Astrocyte (in vitro differentiated cells and primary cell): ENCODE results near the gene IGDCC3. TPM values are rescaled to one million over a fixed set of nuclear protein-coding genes. Genes with fewer than 3 reads are reported as not detected.

ENCODE experiments used
- DNase-seq: peaks from one replicate; pipeline ENCODE4 v3.0.0-alpha.2; 2010; ENCODE audit warnings: low read depth
- FAIRE-seq: peaks from 2 replicates; lab custom pipeline; 2011; peaks lifted over from hg19 to GRCh38; lab: Jason Lieb, UNC
- H2AFZ ChIP-seq: 2 replicates; pipeline ENCODE4 v1.6.0; 2012; ENCODE audit warnings: low read depth, low read length, inconsistent platforms
- H3K27ac ChIP-seq: 2 replicates; pipeline ENCODE4 v1.5.1; 2011; ENCODE audit warnings: low read depth, low read length, inconsistent platforms
- H3K27me3 ChIP-seq: 2 replicates; pipeline ENCODE4 v1.6.0; 2011; ENCODE audit warnings: low read length, inconsistent platforms; ENCODE audit not compliant: insufficient read depth
- H3K36me3 ChIP-seq: 2 replicates; pipeline ENCODE4 v1.5.1; 2011; ENCODE audit warnings: low read length, inconsistent platforms; ENCODE audit not compliant: insufficient read depth
- H3K4me1 ChIP-seq: 2 replicates; pipeline ENCODE4 v1.5.1; 2011; ENCODE audit warnings: low read length, inconsistent platforms; ENCODE audit not compliant: insufficient read depth
- H3K4me2 ChIP-seq: 2 replicates; pipeline ENCODE4 v1.6.0; 2012; ENCODE audit warnings: low read length, inconsistent platforms
- H3K4me3 ChIP-seq: 2 replicates; pipeline ENCODE4 v1.5.1; 2011; ENCODE audit warnings: low read depth, mild to moderate bottlenecking, low read length, inconsistent platforms; ENCODE audit not compliant: insufficient read depth
- H3K79me2 ChIP-seq: 2 replicates; pipeline ENCODE4 v1.6.0; 2012; ENCODE audit warnings: mild to moderate bottlenecking, low read length, inconsistent platforms; ENCODE audit not compliant: insufficient read depth
- H3K9ac ChIP-seq: 2 replicates; pipeline ENCODE4 v1.6.0; 2012; ENCODE audit warnings: mild to moderate bottlenecking, low read length, inconsistent platforms
- H3K9me3 ChIP-seq: 2 replicates; pipeline ENCODE4 v1.5.1; 2012; ENCODE audit warnings: low read depth, mild to moderate bottlenecking, low read length, inconsistent platforms; ENCODE audit not compliant: insufficient read depth
- H4K20me1 ChIP-seq: 2 replicates; pipeline ENCODE4 v1.6.0; 2012; ENCODE audit warnings: low read length, inconsistent platforms; ENCODE audit not compliant: insufficient read depth
- H3K27ac Mint-ChIP-seq: one replicate; pipeline ENCODE4 v1.8.0; 2021; ENCODE audit warnings: mild to moderate bottlenecking, mixed read lengths; ENCODE audit not compliant: unreplicated experiment
- H3K27me3 Mint-ChIP-seq: one replicate; pipeline ENCODE4 v1.8.0; 2021; ENCODE audit warnings: low read depth, mixed read lengths; ENCODE audit not compliant: unreplicated experiment
- H3K36me3 Mint-ChIP-seq: one replicate; pipeline ENCODE4 v1.8.0; 2021; ENCODE audit warnings: low read depth, mixed read lengths; ENCODE audit not compliant: unreplicated experiment
- H3K4me1 Mint-ChIP-seq: one replicate; pipeline ENCODE4 v1.8.0; 2021; ENCODE audit warnings: low read depth, mixed read lengths; ENCODE audit not compliant: unreplicated experiment
- H3K4me3 Mint-ChIP-seq: one replicate; pipeline ENCODE4 v1.8.0; 2021; ENCODE audit warnings: mild to moderate bottlenecking, moderate library complexity, mixed read lengths; ENCODE audit not compliant: unreplicated experiment
- H3K9me3 Mint-ChIP-seq: one replicate; pipeline ENCODE4 v1.8.0; 2021; ENCODE audit warnings: mild to moderate bottlenecking, mixed read lengths; ENCODE audit not compliant: unreplicated experiment
- EZH2 ChIP-seq: IDR thresholded peaks from 2 replicates; pipeline ENCODE4 v1.6.1; 2012; ENCODE audit warnings: mild to moderate bottlenecking, low read length, inconsistent platforms; ENCODE audit not compliant: insufficient read depth
- total RNA-seq: library from RNA; stranded (reverse); gene quantifications from 2 replicates; pipeline ENCODE4 v1.2.1, GENCODE V29; 2021
- TF ChIP-seq, protein P1 (sequence below): IDR thresholded peaks from 2 replicates; pipeline ENCODE4 v1.5.1; 2011; ENCODE audit warnings: low read depth, mild to moderate bottlenecking, inconsistent platforms, low read length, moderate library complexity; ENCODE audit not compliant: insufficient read depth

Gene IGDCC3
- total RNA-seq, 1 donor from 2014 or later, result 11.0 TPM

DNA sequence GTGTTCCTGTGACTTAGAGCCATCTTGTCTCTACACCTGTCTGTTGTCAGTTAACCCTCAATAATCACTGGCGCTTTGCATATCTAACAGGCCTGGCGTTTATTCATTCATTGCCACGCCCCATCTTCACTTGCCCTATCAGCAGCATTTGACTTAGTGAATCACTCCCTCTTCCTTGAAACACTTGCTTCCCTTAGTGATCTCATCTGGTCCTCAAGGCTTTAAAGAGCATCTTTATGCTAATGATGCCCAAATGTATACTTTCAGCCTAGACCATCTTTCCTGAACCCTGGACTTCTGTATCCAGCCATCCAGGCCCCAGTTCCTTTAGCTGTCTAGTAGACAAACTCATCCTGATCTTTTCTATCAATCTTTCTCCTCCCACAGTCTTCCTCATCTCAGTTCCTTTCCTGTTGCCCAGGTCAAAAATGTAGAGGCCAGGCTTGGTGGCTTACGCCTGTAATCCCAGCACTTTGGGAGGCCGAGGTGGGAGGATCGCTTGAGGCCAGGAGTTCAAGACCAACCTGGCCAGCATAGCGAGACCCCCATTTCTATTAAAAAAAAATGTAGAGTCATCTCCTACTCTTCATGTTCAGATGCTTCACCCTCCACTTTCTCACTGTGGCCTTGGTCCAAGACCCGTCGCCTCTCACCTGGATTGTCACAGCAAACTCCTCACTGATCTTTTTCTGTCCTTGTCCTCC lies 46.3 kb upstream of the IGDCC3 start:
- no peaks in the 10 kb centered on the region for H3K9me3 ChIP-seq
- peaks cover 24% of the 10 kb centered on the region for H3K4me1 ChIP-seq
- no peak overlapping the region for H3K4me3 ChIP-seq
- H4K20me1 ChIP-seq, result no peaks in the 10 kb centered on the region
- H3K27ac Mint-ChIP-seq, result no peak overlapping the region
- DNase-seq (peak; percentile 56), FAIRE-seq (peak; percentile 39)
- no peak overlapping the region for H3K4me2 ChIP-seq
- peak overlapping the region; percentile 94 for H3K4me3 Mint-ChIP-seq
- no peak overlapping the region for H2AFZ ChIP-seq
- TF ChIP-seq EZH2, result no peak
- TF ChIP-seq, protein P1, sequence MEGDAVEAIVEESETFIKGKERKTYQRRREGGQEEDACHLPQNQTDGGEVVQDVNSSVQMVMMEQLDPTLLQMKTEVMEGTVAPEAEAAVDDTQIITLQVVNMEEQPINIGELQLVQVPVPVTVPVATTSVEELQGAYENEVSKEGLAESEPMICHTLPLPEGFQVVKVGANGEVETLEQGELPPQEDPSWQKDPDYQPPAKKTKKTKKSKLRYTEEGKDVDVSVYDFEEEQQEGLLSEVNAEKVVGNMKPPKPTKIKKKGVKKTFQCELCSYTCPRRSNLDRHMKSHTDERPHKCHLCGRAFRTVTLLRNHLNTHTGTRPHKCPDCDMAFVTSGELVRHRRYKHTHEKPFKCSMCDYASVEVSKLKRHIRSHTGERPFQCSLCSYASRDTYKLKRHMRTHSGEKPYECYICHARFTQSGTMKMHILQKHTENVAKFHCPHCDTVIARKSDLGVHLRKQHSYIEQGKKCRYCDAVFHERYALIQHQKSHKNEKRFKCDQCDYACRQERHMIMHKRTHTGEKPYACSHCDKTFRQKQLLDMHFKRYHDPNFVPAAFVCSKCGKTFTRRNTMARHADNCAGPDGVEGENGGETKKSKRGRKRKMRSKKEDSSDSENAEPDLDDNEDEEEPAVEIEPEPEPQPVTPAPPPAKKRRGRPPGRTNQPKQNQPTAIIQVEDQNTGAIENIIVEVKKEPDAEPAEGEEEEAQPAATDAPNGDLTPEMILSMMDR, result no peak
- no peak overlapping the region for H3K9ac ChIP-seq
- H3K36me3 Mint-ChIP-seq, result peaks cover 5% of the 10 kb centered on the region
- no peaks in the 10 kb centered on the region for H3K36me3 ChIP-seq
- H3K4me1 Mint-ChIP-seq, result peaks cover 16% of the 10 kb centered on the region
- H3K27ac ChIP-seq, result no peak overlapping the region
- no peaks in the 10 kb centered on the region for H3K79me2 ChIP-seq
- peaks cover 13% of the 10 kb centered on the region for H3K27me3 Mint-ChIP-seq
- no peaks in the 10 kb centered on the region for H3K27me3 ChIP-seq
- no peaks in the 10 kb centered on the region for H3K9me3 Mint-ChIP-seq

- peak overlapping the region; percentile 62 for H2AFZ ChIP-seq
- no peaks in the 10 kb centered on the region for H3K9me3 ChIP-seq
- peaks cover 13% of the 10 kb centered on the region for H3K27me3 Mint-ChIP-seq
- no peaks in the 10 kb centered on the region for H3K27me3 ChIP-seq
- no peaks in the 10 kb centered on the region for H4K20me1 ChIP-seq
- TF ChIP-seq EZH2, result no peak
- TF ChIP-seq, protein P1, result no peak
- H3K4me2 ChIP-seq, result peak overlapping the region; percentile 81
- no peaks in the 10 kb centered on the region for H3K79me2 ChIP-seq
- H3K9me3 Mint-ChIP-seq, result no peaks in the 10 kb centered on the region
- H3K4me3 ChIP-seq, result no peak overlapping the region
- H3K27ac ChIP-seq, result no peak overlapping the region
- peak overlapping the region; percentile 55 for H3K9ac ChIP-seq
- H3K27ac Mint-ChIP-seq, result peak overlapping the region; percentile 98
- peaks cover 10% of the 10 kb centered on the region for H3K36me3 Mint-ChIP-seq
- H3K4me1 Mint-ChIP-seq, result peaks cover 22% of the 10 kb centered on the region
- DNase-seq, result no peak
- peak overlapping the region; percentile 94 for H3K4me3 Mint-ChIP-seq
- H3K36me3 ChIP-seq, result no peaks in the 10 kb centered on the region
- FAIRE-seq, result no peak
- peaks cover 24% of the 10 kb centered on the region for H3K4me1 ChIP-seq
Observed at GRCh38 chr15:65423150-65423975, 45.6 kb upstream of the IGDCC3 start.
